ENCODE measurements around the gene WDR74.
"Not testable (repeated sequence)": the region's sequence is repeated elsewhere in the genome, so short reads cannot be mapped to it uniquely, and the experiment has no call there.

WDR74 gene

DNA sequence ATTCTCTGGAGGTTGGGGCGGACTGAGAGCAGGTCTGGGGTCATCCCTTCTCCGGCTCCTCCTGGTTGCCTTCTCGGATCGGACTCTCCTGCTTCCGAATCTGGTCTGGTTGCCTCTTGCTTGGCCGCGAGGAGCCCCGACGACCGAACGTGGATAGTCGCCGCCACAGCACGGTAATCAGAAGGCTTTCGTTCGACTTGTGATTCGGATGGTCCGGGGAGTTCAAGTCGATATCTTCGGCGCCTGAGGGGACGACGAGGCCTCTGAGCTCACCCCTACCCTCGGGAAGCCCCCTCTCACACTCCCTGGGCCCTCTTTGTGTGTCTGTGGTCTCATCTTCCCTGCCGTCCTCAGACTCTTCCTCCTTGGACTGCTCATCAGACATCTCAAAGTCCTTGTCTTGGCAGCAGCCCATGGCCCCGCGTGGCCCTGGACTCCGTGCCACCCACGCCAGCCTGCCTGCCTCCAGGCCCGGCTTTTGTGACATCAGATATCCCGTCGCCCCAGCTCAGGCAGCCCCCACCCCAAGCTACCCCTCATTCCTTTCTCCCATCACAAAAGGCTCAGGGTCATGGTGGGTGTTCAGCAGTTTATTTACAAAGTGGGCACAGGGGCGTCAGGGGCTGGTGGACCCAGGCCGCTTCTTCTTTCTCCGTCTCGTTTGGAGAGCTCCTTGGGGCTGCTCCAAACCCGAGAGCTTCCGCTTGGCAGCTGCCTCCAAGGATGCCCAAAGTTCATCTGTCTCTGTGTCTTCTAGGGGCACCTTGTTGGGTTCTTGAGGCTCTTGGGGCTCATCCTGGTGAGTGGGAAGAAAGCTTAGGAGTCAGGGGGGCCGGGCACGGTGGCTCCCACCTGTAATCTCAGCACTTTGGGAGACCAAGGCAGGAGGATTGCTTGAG, 6.8 kb downstream of the WDR74 start, which contains the start of gene TEX54:
Gene TEX54, minus strand, starts transcription at position 506 of the 899 bp plus-strand sequence.
- CTCF ChIA-PET: interaction anchor here (0.7 to 2.0 kb wide), 6 partner anchors 8 to 46 kb away, joined by 3 to 8 read pairs (median 4); partner anchors contain the start of gene NXF1
- POLR2A ChIA-PET: interaction anchor here (0.6 to 2.4 kb wide), 16 partner anchors 8 to 1372 kb away, joined by 3 to 67 read pairs (median 8); partner anchors contain the start of genes NXF1, POLR2G, TMEM179B and ZBTB3
- no peak for TF ChIP-seq CTCF (IDR thresholded peaks at IDR 0.05; ENCODE audit: control extremely low read depth, extremely low read depth, low read depth, missing control alignments)
- no peak for DNase-seq (ENCODE audit: extremely low spot score)

DNA sequence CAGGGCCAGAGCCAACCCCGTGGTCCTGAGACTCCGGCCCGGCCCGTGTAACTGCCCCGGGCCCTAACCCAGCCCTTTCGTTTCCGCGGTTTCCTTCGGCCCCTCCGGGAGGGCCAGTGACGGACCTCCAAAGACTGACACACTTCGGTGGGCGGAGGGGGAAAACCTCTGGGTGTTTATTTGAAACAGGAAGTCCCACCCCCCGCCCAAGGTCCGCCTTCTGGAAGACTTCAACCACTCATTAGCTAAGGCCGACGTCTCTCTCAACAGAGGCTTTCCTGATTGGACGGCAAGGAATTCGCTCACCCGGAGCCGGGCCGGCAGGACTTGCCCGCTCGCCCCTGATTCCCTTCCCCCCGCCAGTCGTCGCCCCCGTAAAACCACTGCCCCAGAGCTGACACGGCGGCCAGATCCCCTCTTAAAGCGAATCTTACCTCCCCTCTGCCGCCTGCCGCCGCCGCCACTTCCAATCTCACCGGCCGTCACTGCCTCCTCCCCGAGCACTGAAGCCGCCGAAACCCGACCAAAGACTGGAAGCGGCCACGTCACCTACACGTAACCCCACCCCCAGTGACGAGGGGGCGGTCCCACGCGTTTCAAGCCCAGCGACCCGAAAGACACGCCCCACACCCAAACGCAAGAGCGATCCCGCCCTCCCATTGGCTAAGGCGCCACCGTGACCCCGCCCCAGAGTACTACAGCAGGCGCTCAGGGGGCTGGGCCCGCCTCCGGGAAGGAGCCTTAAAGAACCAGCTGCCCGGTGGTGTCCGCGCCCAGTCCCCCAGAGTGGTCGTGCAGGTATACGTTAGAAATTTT, 7.7 kb downstream of the WDR74 start, which contains the start of gene STX5:
Gene STX5, minus strand, starts transcription at position 532 of the 816 bp plus-strand sequence. CDS start 808 bp downstream, outside the sequence.
- TF ChIP-seq CTCF (IDR thresholded peaks at IDR 0.05; ENCODE audit: control extremely low read depth, extremely low read depth, low read depth, missing control alignments): no peak
- ChIA-PET CTCF (interaction anchor here (0.7 to 2.0 kb wide), 6 partner anchors 7 to 46 kb away, joined by 3 to 8 read pairs (median 4); partner anchors contain the start of gene NXF1), POLR2A (interaction anchor here (0.6 to 2.4 kb wide), 23 partner anchors 9 to 1373 kb away, joined by 3 to 67 read pairs (median 6); partner anchors contain the start of genes C11orf98, CSKMT, NXF1 and POLR2G)
- peak; percentile 98 for DNase-seq (ENCODE audit: extremely low spot score)

DNA sequence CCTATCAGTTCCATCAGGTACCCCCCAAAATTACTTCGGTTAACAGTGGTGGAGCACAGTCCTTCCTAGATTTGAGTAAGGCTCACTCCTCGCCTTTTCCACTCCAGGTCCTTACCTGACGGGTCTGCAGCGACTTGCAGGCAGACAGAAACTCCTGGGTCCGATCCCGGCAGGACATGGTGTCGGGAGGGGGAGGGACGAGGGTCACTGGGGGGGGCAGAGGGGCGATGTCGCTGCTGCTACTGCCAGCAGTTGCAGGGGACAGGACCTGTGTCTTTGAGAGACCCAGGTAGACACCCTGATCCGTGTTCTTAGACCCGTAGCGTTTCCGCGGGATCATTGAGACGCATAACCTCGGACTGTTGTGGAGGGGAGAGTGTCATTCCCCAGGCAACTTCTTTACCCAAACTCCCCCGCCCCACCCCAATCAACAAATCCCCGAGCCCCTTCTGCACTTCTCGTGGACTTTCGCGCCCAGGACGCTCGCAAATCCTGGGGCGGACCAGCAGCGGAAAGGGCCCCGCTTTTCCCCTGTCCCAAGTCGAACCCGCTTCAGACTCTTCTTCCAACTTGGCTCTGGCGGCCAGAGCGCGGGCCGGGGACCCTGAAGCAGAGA, 8.4 kb downstream of the WDR74 start:
- DNase-seq (ENCODE audit: extremely low spot score): peak; percentile 53
- POLR2A ChIA-PET: interaction anchor here (0.7 to 2.4 kb wide), 8 partner anchors 10 to 166 kb away, joined by 4 to 67 read pairs (median 9); partner anchors contain the start of genes C11orf98, CSKMT, NXF1 and TMEM179B
- TF ChIP-seq CTCF (IDR thresholded peaks at IDR 0.05; ENCODE audit: control extremely low read depth, extremely low read depth, low read depth, missing control alignments): no peak
- CTCF ChIA-PET: interaction anchor here (1.0 to 1.7 kb wide), 2 partner anchors 15 to 44 kb away, joined by 6 read pairs; partner anchors contain the start of gene TMEM179B

- ChIA-PET POLR2A (interaction anchor here (1.1 to 2.4 kb wide), 6 partner anchors 12 to 28 kb away, joined by 3 to 14 read pairs (median 6); partner anchors contain the start of gene NXF1), CTCF (interaction anchor here (0.8 to 1.6 kb wide), 6 partner anchors 12 to 42 kb away, joined by 3 to 10 read pairs (median 6); partner anchors contain the start of gene TMEM179B)
- DNase-seq (ENCODE audit: extremely low spot score): not testable (repeated sequence)
These were observed 11.3 kb downstream of the WDR74 start for GRCh38 chr11:62828130-62828529.

GRCh38 chr11:62823677-62824076, 15.7 kb downstream of the WDR74 start:
- POLR2A ChIA-PET: interaction anchor here (0.6 to 1.9 kb wide), 7 partner anchors 11 to 159 kb away, joined by 3 to 9 read pairs (median 4); partner anchors contain the start of genes C11orf98 and CSKMT
- no peak for TF ChIP-seq CTCF (IDR thresholded peaks at IDR 0.05; ENCODE audit: control extremely low read depth, extremely low read depth, low read depth, missing control alignments)
- CTCF ChIA-PET: interaction anchor here (1.1 to 1.2 kb wide), 2 partner anchors 9 to 17 kb away, joined by 3 to 5 read pairs; partner anchors contain the start of gene TEX54
- DNase-seq (ENCODE audit: extremely low spot score): no peak

DNA sequence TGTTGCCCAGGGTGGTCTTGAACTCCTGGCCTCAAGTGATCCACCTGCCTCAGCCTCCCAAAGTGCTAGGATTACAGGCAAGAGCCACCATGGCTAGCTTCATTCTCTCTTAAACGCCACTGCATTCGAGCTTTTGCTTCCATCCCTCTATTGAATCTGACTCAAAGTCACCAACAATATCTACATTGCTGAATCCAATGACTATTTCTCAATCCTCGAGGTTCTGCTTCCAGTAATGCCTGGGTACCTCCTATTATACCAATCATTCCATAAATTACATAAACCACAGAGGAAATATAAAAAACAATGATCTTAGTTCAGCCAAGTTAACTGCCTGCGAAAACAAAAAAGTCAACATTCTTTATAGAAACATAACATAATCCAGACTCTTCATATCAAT, 22.3 kb downstream of the WDR74 start:
- POLR2A ChIA-PET: interaction anchor here (0.5 to 1.6 kb wide), 6 partner anchors 13 to 63 kb away, joined by 3 to 9 read pairs (median 4); partner anchors contain the start of gene ZBTB3
- TF ChIP-seq CTCF (IDR thresholded peaks at IDR 0.05; ENCODE audit: control extremely low read depth, extremely low read depth, low read depth, missing control alignments): no peak
- DNase-seq (ENCODE audit: extremely low spot score): no peak
- CTCF ChIA-PET: interaction anchor here (0.9 to 2.9 kb wide), 7 partner anchors 9 to 44 kb away, joined by 3 to 12 read pairs (median 5); partner anchors contain the start of gene TMEM179B

Data from GM10248 (cell line).